ENCODE data around the gene CHCHD6. TPM values are rescaled to one million over a fixed set of nuclear protein-coding genes. Genes with fewer than 3 reads are reported as not detected.

The CHCHD6 gene
- total RNA-seq, 4 donors from 2014 or later: 6.4 to 14.2 (median 10.3) TPM; not detected in 1

DNA sequence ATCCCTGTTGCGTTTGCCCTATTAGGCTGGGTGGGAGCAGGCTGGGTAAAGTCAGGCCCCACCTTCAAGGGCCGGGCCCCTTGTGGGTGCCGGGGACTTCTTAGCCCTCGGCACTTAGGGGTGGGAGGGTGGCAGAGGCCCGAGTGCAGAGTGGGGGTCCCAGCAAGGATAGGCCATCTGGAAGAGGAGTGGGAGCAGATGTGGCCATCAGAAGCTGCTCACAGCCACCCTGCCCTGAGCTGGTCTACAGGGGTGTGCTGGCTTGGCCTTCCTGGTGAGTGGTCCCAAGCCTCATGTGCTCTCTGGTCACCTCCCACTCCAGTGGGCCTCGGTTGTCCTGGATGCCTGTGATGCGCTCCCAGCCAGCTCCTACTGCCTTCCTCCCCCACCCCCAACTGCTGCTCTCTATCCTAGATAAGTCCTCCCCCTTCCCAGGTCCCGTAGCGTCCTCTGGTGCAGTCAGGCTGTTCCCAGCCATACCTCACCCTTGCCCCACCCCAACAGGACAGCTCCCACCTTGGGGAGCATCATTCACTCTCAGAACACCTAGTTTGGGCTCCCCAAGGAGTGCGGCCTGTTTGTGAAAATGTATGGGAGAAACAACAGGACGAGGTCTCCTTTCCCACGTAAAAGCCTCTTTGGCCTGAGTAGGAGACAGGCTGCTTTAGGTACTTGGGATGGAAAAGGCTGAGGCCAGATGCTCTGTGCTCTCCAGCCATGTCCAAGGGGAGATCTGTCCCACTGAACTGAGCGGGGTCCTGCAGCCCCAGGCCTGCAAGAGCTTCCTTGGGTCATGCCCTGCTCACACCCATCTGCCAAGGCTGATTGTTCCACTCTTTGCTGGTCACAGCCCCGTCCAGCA lies 254.0 kb downstream of the CHCHD6 start:
- H3K27me3 ChIP-seq: no peaks in the 10 kb centered on the region
- intact Hi-C loops (cut with DNase I; ENCODE audit: low total_unique reads): no loop called here
- TF ChIP-seq POLR2A (IDR thresholded peaks at IDR 0.05): no peak
- TF ChIP-seq, protein P1, sequence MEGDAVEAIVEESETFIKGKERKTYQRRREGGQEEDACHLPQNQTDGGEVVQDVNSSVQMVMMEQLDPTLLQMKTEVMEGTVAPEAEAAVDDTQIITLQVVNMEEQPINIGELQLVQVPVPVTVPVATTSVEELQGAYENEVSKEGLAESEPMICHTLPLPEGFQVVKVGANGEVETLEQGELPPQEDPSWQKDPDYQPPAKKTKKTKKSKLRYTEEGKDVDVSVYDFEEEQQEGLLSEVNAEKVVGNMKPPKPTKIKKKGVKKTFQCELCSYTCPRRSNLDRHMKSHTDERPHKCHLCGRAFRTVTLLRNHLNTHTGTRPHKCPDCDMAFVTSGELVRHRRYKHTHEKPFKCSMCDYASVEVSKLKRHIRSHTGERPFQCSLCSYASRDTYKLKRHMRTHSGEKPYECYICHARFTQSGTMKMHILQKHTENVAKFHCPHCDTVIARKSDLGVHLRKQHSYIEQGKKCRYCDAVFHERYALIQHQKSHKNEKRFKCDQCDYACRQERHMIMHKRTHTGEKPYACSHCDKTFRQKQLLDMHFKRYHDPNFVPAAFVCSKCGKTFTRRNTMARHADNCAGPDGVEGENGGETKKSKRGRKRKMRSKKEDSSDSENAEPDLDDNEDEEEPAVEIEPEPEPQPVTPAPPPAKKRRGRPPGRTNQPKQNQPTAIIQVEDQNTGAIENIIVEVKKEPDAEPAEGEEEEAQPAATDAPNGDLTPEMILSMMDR (IDR thresholded peaks at IDR 0.05): no peak
- no peaks in the 10 kb centered on the region for H3K4me1 ChIP-seq
- H3K9me3 ChIP-seq: no peaks in the 10 kb centered on the region
- no peak overlapping the region for H3K27ac ChIP-seq
- no peak overlapping the region for H3K4me3 ChIP-seq
- H3K36me3 ChIP-seq: no peaks in the 10 kb centered on the region
- no peak for DNase-seq

DNA sequence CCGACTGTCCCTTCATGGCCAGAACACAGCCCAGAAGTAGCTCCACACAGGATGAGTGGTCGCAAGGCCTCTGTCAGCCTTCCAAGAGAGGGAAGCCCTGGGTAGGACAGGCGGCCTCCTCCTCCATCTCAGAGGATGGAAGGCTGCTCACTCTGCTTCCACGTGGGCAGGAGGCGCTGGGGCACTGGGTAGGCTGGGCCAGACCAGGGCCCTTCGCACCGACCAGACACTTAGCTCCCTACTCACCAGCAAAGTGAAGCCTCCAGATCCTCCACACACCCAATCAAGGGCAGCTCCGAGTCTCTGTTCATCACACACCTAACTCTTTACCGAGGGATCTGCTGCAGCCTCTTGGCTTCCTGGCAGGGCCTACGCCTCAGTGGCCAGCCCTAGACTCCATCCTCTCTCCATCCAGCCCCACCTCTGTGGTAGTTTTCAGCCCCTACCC lies 254.6 kb downstream of the CHCHD6 start:
- no peaks in the 10 kb centered on the region for H3K9me3 ChIP-seq
- no peaks in the 10 kb centered on the region for H3K36me3 ChIP-seq
- no peaks in the 10 kb centered on the region for H3K27me3 ChIP-seq
- H3K4me1 ChIP-seq: no peaks in the 10 kb centered on the region
- intact Hi-C loops (cut with DNase I; ENCODE audit: low total_unique reads): no loop called here
- TF ChIP-seq POLR2A (IDR thresholded peaks at IDR 0.05): no peak
- TF ChIP-seq, protein P1 (IDR thresholded peaks at IDR 0.05): no peak
- DNase-seq: no peak
- no peak overlapping the region for H3K4me3 ChIP-seq
- no peak overlapping the region for H3K27ac ChIP-seq

DNA sequence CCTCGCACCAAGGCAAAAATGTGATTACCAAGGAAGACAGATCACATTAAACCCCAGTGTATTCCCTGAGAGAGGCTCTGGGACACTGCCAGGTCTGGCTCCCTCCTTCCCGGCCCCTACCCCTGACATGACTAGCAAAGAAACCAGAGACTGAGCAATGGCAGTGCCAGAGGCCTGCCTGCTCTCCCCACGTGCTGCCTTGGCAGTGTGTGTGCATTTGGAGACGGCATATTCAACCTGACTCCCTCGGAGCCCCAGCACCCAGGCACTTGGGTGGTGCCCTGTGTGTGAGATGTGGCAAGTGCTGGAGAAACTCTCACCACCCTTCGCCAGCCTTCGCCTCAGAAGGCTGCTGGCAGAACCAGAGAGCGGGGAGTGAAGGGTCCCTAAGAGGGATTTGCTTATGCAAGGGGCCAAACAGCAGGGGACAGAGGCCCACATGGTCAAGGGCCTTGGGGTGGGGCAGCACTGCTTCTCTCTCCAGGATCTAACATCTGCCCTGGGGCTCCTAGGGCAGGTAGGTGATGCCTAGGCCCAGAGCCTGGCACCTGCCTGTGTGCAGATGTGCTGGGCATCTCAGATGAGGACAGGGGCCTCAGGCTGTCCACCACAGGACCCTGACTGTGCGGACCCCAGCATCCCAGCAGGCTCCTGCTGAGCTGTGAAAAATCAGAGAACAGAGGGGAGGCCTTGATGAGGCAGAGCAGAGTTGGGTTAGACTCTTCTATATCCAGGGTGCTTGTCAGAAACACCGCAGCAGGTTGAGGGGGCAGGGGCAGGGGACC lies 255.3 kb downstream of the CHCHD6 start:
- no peak for TF ChIP-seq POLR2A (IDR thresholded peaks at IDR 0.05)
- TF ChIP-seq, protein P1 (IDR thresholded peaks at IDR 0.05): no peak
- no peak for DNase-seq
- Histone ChIP-seq H3K36me3 (no peaks in the 10 kb centered on the region), H3K4me3 (no peak overlapping the region), H3K4me1 (no peaks in the 10 kb centered on the region), H3K27me3 (no peaks in the 10 kb centered on the region), H3K27ac (no peak overlapping the region), H3K9me3 (no peaks in the 10 kb centered on the region)
- intact Hi-C loops (cut with DNase I; ENCODE audit: low total_unique reads): no loop called here

DNA sequence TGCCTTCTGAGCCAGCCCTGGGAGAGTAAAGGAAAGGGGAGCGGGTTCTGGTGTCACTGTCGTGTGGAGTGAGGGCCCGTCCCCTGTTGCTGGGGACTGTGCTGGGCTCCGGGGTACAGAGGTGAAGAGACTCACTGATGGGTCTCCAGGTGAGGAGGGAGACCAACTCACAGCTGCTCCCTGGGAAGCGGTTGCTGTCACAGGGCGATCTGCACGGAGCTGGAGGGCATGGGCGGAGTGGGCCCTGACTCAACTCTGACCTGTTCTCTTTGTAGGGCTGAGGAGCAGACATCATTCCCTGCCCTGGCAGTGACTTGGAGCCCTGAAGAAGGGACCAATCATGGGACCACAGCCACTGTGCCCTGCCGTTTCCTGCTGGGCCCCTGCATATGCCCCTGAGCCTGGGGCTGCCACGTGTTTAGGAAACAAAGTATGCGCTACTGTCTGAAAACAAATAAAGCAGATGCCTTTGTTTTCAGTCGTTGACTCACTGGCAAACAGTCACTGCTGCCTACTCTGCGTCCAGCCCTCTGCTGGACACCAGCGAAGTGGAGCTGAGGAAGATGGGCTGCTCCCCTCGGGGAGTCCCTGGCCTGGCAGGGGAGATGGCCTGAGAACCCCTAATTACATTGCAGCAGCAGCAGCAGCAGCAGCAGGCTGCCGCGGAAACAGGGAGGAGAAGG lies 256.0 kb downstream of the CHCHD6 start:
- no peak for TF ChIP-seq POLR2A (IDR thresholded peaks at IDR 0.05)
- TF ChIP-seq, protein P1 (IDR thresholded peaks at IDR 0.05): no peak

More for the DNA sequence above, 256.0 kb downstream of the CHCHD6 start:
- Histone ChIP-seq H3K27ac (no peak overlapping the region), H3K4me3 (no peak overlapping the region), H3K4me1 (no peaks in the 10 kb centered on the region), H3K36me3 (no peaks in the 10 kb centered on the region), H3K9me3 (no peaks in the 10 kb centered on the region), H3K27me3 (no peaks in the 10 kb centered on the region)
- intact Hi-C loops (cut with DNase I; ENCODE audit: low total_unique reads): no loop called here
- no peak for DNase-seq
